ENCODE data around the gene CACHD1. TPM values are rescaled to one million over a fixed set of nuclear protein-coding genes. Genes with fewer than 3 reads are reported as not detected.

CACHD1 gene
- total and polyA plus RNA-seq, 10 donors = 1.1 to 17.3 (median 11.4) TPM

DNA sequence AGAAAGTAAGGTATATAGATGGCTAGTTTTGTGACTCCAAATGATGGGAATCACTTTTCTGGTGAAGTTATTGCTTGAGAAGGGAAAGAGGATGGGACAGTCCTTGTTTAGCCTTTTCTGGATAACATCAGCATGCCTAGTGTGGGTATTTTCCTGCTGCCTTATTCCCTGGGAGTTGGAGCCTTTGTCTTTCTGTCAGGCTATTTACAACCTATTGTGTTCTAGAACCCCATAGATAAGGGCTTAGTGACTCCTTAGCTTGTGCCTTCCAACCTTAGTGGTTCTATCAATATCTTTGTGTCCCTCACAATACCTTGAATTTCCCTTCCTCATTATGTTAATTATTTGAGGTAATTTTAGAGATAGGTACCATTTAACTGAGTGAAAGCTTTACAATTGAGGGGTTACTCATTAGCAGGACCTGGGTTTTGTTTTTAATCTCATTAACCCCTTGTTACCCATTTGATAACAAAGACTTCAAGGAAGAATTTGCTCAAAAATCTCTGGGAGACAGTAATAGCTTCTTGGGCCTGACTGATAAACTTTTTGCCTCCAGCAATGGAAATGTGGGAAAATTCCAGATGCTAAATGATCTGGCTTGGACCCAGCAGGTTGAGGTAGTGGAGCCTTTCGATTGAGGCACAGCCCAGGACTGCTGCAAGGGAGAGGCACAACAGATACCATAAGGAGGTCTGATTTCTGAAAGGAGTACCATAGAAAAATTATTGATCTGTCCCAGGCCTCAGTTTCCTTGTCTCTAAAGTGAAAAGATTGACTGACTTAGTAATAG lies 49.0 kb downstream of the CACHD1 start:
- 75 to 94% (median 84%) methylated on average over 1 of the region's 1 CpG for WGBS, 5 donors
- Histone ChIP-seq H3K27ac (no peak overlapping the region), H3K4me1 (peaks cover 5 to 50% (median 22%) of the 10 kb centered on the region in 6 donors)

DNA sequence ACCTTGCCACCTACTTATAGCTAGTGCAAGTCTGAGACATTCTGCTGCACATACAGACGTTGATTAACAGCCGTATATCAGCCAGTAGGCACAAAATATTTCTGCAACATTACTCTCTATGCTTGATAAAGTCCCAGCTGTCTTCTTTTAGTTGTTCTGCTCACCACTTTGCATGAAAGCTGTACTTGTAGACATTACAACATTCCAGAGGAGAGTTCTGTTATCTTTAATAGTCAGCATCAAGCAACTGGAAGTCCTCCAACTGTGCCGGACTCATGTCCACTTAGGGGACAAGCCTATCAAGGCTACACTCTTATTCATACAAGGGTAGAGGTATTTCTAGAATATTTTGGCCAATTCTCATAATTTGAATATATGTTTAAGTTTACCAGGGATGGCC lies 50.0 kb downstream of the CACHD1 start:
- intact Hi-C loops (cut with DNase I; ENCODE audit: low total_unique reads) = no loop called here
- 70 to 82% (median 72%) methylated on average over 3 of the region's 3 CpGs for WGBS, 5 donors
- DNase-seq = no peak
- Histone ChIP-seq H3K4me1 (peaks cover under 1 to 40% (median 13%) of the 10 kb centered on the region in 6 donors), H3K9me3 (no peaks in the 10 kb centered on the region), H3K36me3 (no peaks in the 10 kb centered on the region), H3K27ac (no peak overlapping the region), H3K27me3 (replicated peaks in 1 of 7) (no peaks in the 10 kb centered on the region), H3K4me3 (no peak overlapping the region)
- no peak for TF ChIP-seq POLR2A (IDR thresholded peaks at IDR 0.05)
- TF ChIP-seq, protein P1, sequence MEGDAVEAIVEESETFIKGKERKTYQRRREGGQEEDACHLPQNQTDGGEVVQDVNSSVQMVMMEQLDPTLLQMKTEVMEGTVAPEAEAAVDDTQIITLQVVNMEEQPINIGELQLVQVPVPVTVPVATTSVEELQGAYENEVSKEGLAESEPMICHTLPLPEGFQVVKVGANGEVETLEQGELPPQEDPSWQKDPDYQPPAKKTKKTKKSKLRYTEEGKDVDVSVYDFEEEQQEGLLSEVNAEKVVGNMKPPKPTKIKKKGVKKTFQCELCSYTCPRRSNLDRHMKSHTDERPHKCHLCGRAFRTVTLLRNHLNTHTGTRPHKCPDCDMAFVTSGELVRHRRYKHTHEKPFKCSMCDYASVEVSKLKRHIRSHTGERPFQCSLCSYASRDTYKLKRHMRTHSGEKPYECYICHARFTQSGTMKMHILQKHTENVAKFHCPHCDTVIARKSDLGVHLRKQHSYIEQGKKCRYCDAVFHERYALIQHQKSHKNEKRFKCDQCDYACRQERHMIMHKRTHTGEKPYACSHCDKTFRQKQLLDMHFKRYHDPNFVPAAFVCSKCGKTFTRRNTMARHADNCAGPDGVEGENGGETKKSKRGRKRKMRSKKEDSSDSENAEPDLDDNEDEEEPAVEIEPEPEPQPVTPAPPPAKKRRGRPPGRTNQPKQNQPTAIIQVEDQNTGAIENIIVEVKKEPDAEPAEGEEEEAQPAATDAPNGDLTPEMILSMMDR (IDR thresholded peaks at IDR 0.05 in 8 of 11, conservative IDR thresholded peaks at IDR 0.05 in 3 of 11) = no peak
- TF ChIP-seq POLR2AphosphoS5 (IDR thresholded peaks at IDR 0.05) = no peak

More for the DNA sequence above, 49.0 kb downstream of the CACHD1 start:
- intact Hi-C loops (cut with DNase I; ENCODE audit: low total_unique reads) = no loop called here
- H3K27me3 ChIP-seq (replicated peaks in 1 of 7) = no peaks in the 10 kb centered on the region
- H3K36me3 ChIP-seq = no peaks in the 10 kb centered on the region
- H3K9me3 ChIP-seq = no peaks in the 10 kb centered on the region
- DNase-seq = no peak
- TF ChIP-seq POLR2A (IDR thresholded peaks at IDR 0.05) (no peak), POLR2AphosphoS5 (IDR thresholded peaks at IDR 0.05) (no peak)
- TF ChIP-seq, protein P1 (IDR thresholded peaks at IDR 0.05 in 8 of 11, conservative IDR thresholded peaks at IDR 0.05 in 3 of 11) = no peak
- no peak overlapping the region for H3K4me3 ChIP-seq

DNA sequence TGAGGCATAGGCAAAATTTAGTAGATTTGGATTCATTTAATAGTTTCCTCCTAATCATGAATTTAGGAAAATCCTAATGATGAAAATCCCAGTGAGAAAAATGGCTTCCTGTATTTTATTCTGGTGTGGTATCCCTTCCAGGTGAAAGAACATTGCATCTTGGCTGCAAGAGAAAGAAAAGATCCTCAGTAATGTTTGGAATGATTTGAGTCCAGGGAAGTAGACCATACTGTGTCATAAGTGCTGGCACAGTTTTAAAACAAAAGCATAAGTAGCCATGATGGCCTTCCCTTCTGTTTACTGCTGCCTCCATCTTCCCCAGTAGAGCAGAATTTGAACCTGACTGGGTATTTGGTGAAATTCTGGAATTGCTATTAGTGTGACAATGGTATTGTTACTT lies 52.8 kb downstream of the CACHD1 start:
- TF ChIP-seq POLR2AphosphoS5 (IDR thresholded peaks at IDR 0.05) = no peak
- TF ChIP-seq, protein P1 (IDR thresholded peaks at IDR 0.05 in 8 of 11, conservative IDR thresholded peaks at IDR 0.05 in 3 of 11) = no peak
- H3K36me3 ChIP-seq = no peaks in the 10 kb centered on the region
- no peak overlapping the region for H3K4me3 ChIP-seq
- no peaks in the 10 kb centered on the region for H3K9me3 ChIP-seq
- no peak for DNase-seq
- intact Hi-C loops (cut with DNase I; ENCODE audit: low total_unique reads) = no loop called here
- peaks cover 0 to 28% (median 0%) of the 10 kb centered on the region in 6 donors for H3K4me1 ChIP-seq
- H3K27me3 ChIP-seq (replicated peaks in 1 of 7) = no peaks in the 10 kb centered on the region
- no peak overlapping the region for H3K27ac ChIP-seq

DNA sequence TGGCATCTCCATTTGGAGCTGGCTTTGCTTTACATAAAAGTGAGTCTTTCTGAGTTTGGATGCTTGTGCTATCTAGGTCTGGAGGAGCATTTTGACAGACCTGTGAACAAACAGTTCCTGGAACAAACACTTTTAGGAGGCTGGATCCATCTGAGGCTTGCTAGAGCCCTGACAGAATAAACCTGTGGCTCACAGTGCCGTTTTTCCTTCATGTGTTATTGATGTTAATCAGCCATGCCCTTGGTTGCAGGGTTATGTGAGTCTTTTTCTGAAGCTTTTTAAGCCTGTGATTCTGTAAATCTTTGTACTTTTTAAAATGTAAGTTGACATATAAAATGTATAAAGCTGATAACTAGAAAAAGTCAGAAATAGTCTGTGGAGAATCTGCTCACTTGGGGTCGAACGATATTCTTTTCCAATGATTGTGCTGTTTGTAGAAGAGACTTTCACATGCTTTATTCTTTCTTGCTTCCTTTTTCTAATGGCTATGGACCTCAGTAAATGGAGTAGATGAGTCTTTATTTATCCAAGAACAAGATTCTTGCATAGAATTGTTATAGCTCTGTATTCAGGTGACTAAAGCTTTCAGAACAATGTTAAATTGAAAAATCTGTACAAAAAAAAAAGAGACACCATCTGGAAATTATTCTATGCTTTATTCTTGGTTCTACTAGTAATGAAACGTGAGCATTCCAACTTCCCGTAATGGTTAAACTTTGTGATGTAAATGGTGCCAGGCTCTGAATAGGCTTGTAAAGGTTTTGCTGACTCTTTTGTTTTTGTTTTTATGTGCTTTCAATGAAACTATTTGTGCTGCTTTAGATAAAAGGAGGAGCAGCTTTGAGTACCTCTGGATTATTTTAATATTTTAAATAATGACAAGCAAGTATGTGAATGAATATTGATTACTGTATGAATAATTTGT lies 53.7 kb downstream of the CACHD1 start:
- Histone ChIP-seq H3K4me1 (peaks cover 0 to 27% (median 0%) of the 10 kb centered on the region in 6 donors), H3K4me3 (no peak overlapping the region), H3K27me3 (replicated peaks in 1 of 7) (no peaks in the 10 kb centered on the region), H3K36me3 (no peaks in the 10 kb centered on the region), H3K9me3 (no peaks in the 10 kb centered on the region), H3K27ac (no peak overlapping the region)
- intact Hi-C loops (cut with DNase I; ENCODE audit: low total_unique reads) = no loop called here
- no peak for TF ChIP-seq POLR2A (IDR thresholded peaks at IDR 0.05)
- TF ChIP-seq POLR2AphosphoS5 (IDR thresholded peaks at IDR 0.05) = no peak
- TF ChIP-seq, protein P1 (IDR thresholded peaks at IDR 0.05 in 8 of 11, conservative IDR thresholded peaks at IDR 0.05 in 3 of 11) = no peak
- WGBS, 5 donors = 86 to 92% (median 90%) methylated on average over 5 of the region's 5 CpGs
- no peak for DNase-seq
